Brain microvascular endothelial cell (primary cell): ENCODE data around the gene PPP2R5A.

Source experiments
- DNase-seq: peaks from one replicate; pipeline ENCODE4 v3.0.0-alpha.2; 2020
- H3K27ac ChIP-seq: fragments of 250-450 bp; sonication (Bioruptor Pico); 2 replicates; pipeline ENCODE4 v1.5.1; 2020; ENCODE audit warnings: mild to moderate bottlenecking, moderate library complexity
- H3K27me3 ChIP-seq: fragments of 250-450 bp; sonication (Bioruptor Pico); replicated peaks from 2 replicates; pipeline ENCODE4 v1.5.1; 2020; ENCODE audit warnings: mild to moderate bottlenecking
- H3K36me3 ChIP-seq: fragments of 250-450 bp; sonication (Bioruptor Pico); replicated peaks from 2 replicates; pipeline ENCODE4 v1.5.1; 2020; ENCODE audit warnings: mild to moderate bottlenecking
- H3K4me3 ChIP-seq: 2 replicates; pipeline ENCODE4 v1.5.1; 2011; ENCODE audit warnings: low read depth, mild to moderate bottlenecking, control low read depth, low read length, moderate library complexity
- in situ Hi-C: cut with HindIII; loops from 2 replicates; pipeline ENCODE4 v1.10.0; 2017; ENCODE audit warnings: low sequenced_read_pairs, low pct_ligation_motif_present
- TF ChIP-seq, protein P1 (sequence below): IDR thresholded peaks from 2 replicates; pipeline ENCODE4 v1.5.1; 2011; ENCODE audit warnings: low read depth, mild to moderate bottlenecking, moderate library complexity, low read length, control low read depth, inconsistent platforms; ENCODE audit errors: missing control alignments

PPP2R5A gene

GRCh38 chr1:212241501-212241900 lies 43.7 kb upstream of the PPP2R5A start:
- H3K4me3 ChIP-seq: no peak overlapping the region
- in situ Hi-C loops: no loop called here
- no peak for DNase-seq

GRCh38 chr1:212241957-212242287 lies 43.3 kb upstream of the PPP2R5A start:
- Histone ChIP-seq H3K27me3 (no peaks in the 10 kb centered on the region), H3K27ac (no peak overlapping the region), H3K4me3 (no peak overlapping the region), H3K36me3 (no peaks in the 10 kb centered on the region)
- TF ChIP-seq, protein P1, sequence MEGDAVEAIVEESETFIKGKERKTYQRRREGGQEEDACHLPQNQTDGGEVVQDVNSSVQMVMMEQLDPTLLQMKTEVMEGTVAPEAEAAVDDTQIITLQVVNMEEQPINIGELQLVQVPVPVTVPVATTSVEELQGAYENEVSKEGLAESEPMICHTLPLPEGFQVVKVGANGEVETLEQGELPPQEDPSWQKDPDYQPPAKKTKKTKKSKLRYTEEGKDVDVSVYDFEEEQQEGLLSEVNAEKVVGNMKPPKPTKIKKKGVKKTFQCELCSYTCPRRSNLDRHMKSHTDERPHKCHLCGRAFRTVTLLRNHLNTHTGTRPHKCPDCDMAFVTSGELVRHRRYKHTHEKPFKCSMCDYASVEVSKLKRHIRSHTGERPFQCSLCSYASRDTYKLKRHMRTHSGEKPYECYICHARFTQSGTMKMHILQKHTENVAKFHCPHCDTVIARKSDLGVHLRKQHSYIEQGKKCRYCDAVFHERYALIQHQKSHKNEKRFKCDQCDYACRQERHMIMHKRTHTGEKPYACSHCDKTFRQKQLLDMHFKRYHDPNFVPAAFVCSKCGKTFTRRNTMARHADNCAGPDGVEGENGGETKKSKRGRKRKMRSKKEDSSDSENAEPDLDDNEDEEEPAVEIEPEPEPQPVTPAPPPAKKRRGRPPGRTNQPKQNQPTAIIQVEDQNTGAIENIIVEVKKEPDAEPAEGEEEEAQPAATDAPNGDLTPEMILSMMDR: no peak
- in situ Hi-C loops: no loop called here
- DNase-seq: no peak

More at GRCh38 chr1:212241501-212241900, 43.7 kb upstream of the PPP2R5A start:
- Histone ChIP-seq H3K36me3 (no peaks in the 10 kb centered on the region), H3K27me3 (no peaks in the 10 kb centered on the region), H3K27ac (no peak overlapping the region)
- TF ChIP-seq, protein P1: no peak

DNA sequence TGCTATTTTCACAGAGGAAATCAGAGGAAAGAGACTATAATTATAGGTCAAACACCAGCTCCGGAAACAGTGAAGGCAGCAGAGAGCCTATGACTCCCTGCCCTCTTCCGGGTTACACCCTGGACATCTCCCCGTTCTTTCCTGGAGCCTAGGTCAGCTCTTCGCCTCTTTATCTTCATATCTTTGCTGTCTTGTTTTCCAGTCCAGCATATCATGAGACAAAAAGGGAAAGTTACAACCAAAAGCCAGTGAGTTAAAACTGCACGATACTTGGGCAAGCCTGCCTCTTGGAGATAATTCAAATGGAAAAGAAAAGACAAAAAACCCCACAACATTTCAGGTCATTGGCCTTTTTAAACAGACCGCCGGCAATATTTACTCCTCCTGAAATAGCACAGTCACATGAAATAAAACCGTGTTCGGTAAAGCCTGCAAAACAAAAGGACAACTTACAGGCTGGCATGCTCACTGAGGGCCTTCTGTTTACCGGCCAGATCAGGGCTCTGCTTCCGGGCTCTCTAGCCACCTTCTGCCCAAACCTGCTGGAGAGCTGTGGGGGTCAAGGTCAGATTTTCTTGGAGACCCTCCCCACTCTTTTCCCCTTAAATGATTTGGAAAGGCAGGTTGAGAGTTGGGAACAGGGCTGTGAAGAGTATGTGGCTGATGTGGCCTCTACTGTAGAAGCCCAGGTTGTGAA lies 42.8 kb upstream of the PPP2R5A start:
- Histone ChIP-seq H3K27ac (no peak overlapping the region), H3K4me3 (no peak overlapping the region), H3K36me3 (no peaks in the 10 kb centered on the region), H3K27me3 (no peaks in the 10 kb centered on the region)
- TF ChIP-seq, protein P1: no peak
- no peak for DNase-seq
- in situ Hi-C loops: no loop called here

GRCh38 chr1:212242985-212243308 lies 42.3 kb upstream of the PPP2R5A start:
- Histone ChIP-seq H3K4me3 (no peak overlapping the region), H3K27me3 (no peaks in the 10 kb centered on the region), H3K27ac (no peak overlapping the region), H3K36me3 (no peaks in the 10 kb centered on the region)
- no peak for DNase-seq
- in situ Hi-C loops: no loop called here
- TF ChIP-seq, protein P1: no peak

GRCh38 chr1:212244441-212244840 lies 40.8 kb upstream of the PPP2R5A start:
- DNase-seq: no peak
- TF ChIP-seq, protein P1: no peak
- H3K27me3 ChIP-seq: no peaks in the 10 kb centered on the region
- no peaks in the 10 kb centered on the region for H3K36me3 ChIP-seq
- no peak overlapping the region for H3K27ac ChIP-seq
- in situ Hi-C loops: no loop called here
- no peak overlapping the region for H3K4me3 ChIP-seq

- Histone ChIP-seq H3K27ac (no peak overlapping the region), H3K4me3 (no peak overlapping the region), H3K27me3 (no peaks in the 10 kb centered on the region), H3K36me3 (no peaks in the 10 kb centered on the region)
- peak; percentile 64 for DNase-seq
- in situ Hi-C loops: no loop called here
- TF ChIP-seq, protein P1: no peak
Measured at GRCh38 chr1:212247179-212247721, 38.0 kb upstream of the PPP2R5A start.
